SK-N-SH (cell line): ENCODE measurements around the gene ME1. TPM values are rescaled to one million over a fixed set of nuclear protein-coding genes. Genes with fewer than 3 reads are reported as not detected.

Experiments used
- CTCF ChIA-PET: fragments of 300-600, 350-600 bp; formaldehyde crosslinking; extraction: SDS; loops from one replicate; lab custom pipeline; 2021; lab: Yijun Ruan, JAX
- POLR2A ChIA-PET: fragments of 350-600 bp; sonication (Branson Sonifier 250); formaldehyde crosslinking; extraction: SDS; loops from one replicate; lab custom pipeline; 2020; ENCODE audit warnings: antibody characterized with exemption, inconsistent platforms; lab: Yijun Ruan, JAX
- DNase-seq: peaks from one replicate; pipeline ENCODE4 v3.0.0; 2012
- H2AFZ ChIP-seq: fragments of 200-600 bp; sonication (generic); 2 replicates; pipeline ENCODE4 v1.8.1; 2016; ENCODE audit warnings: antibody characterized with exemption, mild to moderate bottlenecking, low read depth
- H3F3A ChIP-seq: fragments of 200-600 bp; sonication (generic); replicated peaks from 2 replicates; pipeline ENCODE3; 2016; ENCODE audit warnings: antibody characterized with exemption, mild to moderate bottlenecking; ENCODE audit not compliant: insufficient read depth
- H3K27ac ChIP-seq, 2 experiments: fragments of 200-500 bp in 1 of 2; fragments of 200-600 bp in 1 of 2; sonication (Bioruptor generic) in 1 of 2; sonication (generic), shearing (Covaris generic) in 1 of 2; 2 replicates each; pipeline versions ENCODE4 v1.5.1 to v1.6.1; 2014 to 2016; ENCODE audit warnings: low read depth in 2 of 2, inconsistent platforms in 1 of 2, low read length in 1 of 2, mild to moderate bottlenecking in 1 of 2, mixed read lengths in 1 of 2
- H3K27me3 ChIP-seq: fragments of 200-600 bp; sonication (generic), shearing (Covaris generic); 2 replicates; pipeline ENCODE4 v1.6.1; 2016; ENCODE audit warnings: mixed run types; ENCODE audit not compliant: insufficient read depth
- H3K36me3 ChIP-seq, 2 experiments: fragments of 200-500 bp in 1 of 2; fragments of 200-600 bp in 1 of 2; sonication (Bioruptor generic) in 1 of 2; sonication (generic) in 1 of 2; replicated peaks in 1 of 2; 2 replicates each; pipeline versions ENCODE3 to v1.5.1; 2014 to 2016; ENCODE audit warnings: low read length in 1 of 2, mild to moderate bottlenecking in 1 of 2; ENCODE audit not compliant: insufficient read depth in 2 of 2, control insufficient read depth in 1 of 2
- H3K4me1 ChIP-seq, 2 experiments: fragments of 200-500 bp in 1 of 2; fragments of 200-600 bp in 1 of 2; sonication (Bioruptor generic) in 1 of 2; sonication (generic), shearing (Covaris generic) in 1 of 2; 2 replicates each; pipeline versions ENCODE4 v1.5.1 to v1.6.1; 2014 to 2016; ENCODE audit warnings: low read depth in 1 of 2, low read length in 1 of 2, mixed run types in 1 of 2; ENCODE audit not compliant: insufficient read depth in 2 of 2, control insufficient read depth in 1 of 2
- H3K4me2 ChIP-seq: fragments of 200-600 bp; sonication (generic), shearing (Covaris generic); 2 replicates; pipeline ENCODE4 v1.6.1; 2017; ENCODE audit warnings: mixed run types
- H3K4me3 ChIP-seq, 2 experiments: fragments of 200-500 bp in 1 of 2; fragments of 200-600 bp in 1 of 2; sonication (Bioruptor generic) in 1 of 2; sonication (generic), shearing (Covaris generic) in 1 of 2; 2 replicates each; pipeline versions ENCODE4 v1.5.1 to v1.8.1; 2014 to 2016; ENCODE audit warnings: low read depth in 2 of 2, inconsistent platforms in 1 of 2, low read length in 1 of 2, mild to moderate bottlenecking in 1 of 2, mixed read lengths in 1 of 2, moderate library complexity in 1 of 2
- H3K79me2 ChIP-seq: fragments of 200-600 bp; sonication (generic); 2 replicates; pipeline ENCODE4 v1.8.1; 2017; ENCODE audit warnings: mild to moderate bottlenecking; ENCODE audit not compliant: insufficient read depth
- H3K9ac ChIP-seq: fragments of 200-600 bp; sonication (generic); 2 replicates; pipeline ENCODE4 v1.6.1; 2017; ENCODE audit warnings: mixed run types
- H3K9me2 ChIP-seq: fragments of 200-600 bp; sonication (generic); 2 replicates; pipeline ENCODE4 v1.6.1; 2017; ENCODE audit warnings: mixed run types
- H3K9me3 ChIP-seq: fragments of 200-600 bp; sonication (generic); 2 replicates; pipeline ENCODE4 v1.6.1; 2017; ENCODE audit warnings: mixed run types, mild to moderate bottlenecking, moderate library complexity
- H4K20me1 ChIP-seq: fragments of 200-600 bp; sonication (generic); 2 replicates; pipeline ENCODE4 v1.6.1; 2017; ENCODE audit warnings: mild to moderate bottlenecking, mixed run types; ENCODE audit not compliant: insufficient read depth
- CTCF ChIP-seq: fragments of 200-600 bp; sonication (generic); IDR thresholded peaks from 2 replicates; pipeline ENCODE4 v1.6.1; 2017; ENCODE audit warnings: antibody characterized with exemption, mild to moderate bottlenecking, moderate library complexity
- ELF1 ChIP-seq: IDR thresholded peaks from 2 replicates; pipeline ENCODE4 v1.4.0; 2012
- EP300 ChIP-seq, 2 experiments: IDR thresholded peaks; 2 replicates each; pipeline versions ENCODE4 v1.4.0 to v1.6.1; 2012; ENCODE audit warnings: borderline replicate concordance in 1 of 2, low read depth in 1 of 2, low read length in 1 of 2
- IRF3 ChIP-seq: fragments of 150-350 bp; IDR thresholded peaks from 2 replicates; pipeline ENCODE4 v1.6.1; 2016; ENCODE audit warnings: mild to moderate bottlenecking, low read depth, low read length
- JUND ChIP-seq: IDR thresholded peaks from 2 replicates; pipeline ENCODE4 v1.4.0; 2012
- MXI1 ChIP-seq: IDR thresholded peaks from 2 replicates; pipeline ENCODE4 v1.6.1; 2012; ENCODE audit warnings: mild to moderate bottlenecking, low read depth, low read length, improper control_type of control experiment
- NFIC ChIP-seq: IDR thresholded peaks from 2 replicates; pipeline ENCODE4 v1.4.0; 2012; ENCODE audit warnings: borderline replicate concordance
- PBX3 ChIP-seq: IDR thresholded peaks from 2 replicates; pipeline ENCODE4; 2012
- POLR2AphosphoS5 ChIP-seq: IDR thresholded peaks from 2 replicates; pipeline ENCODE4 v1.6.1; 2012; ENCODE audit warnings: low read depth, low read length
- RAD21 ChIP-seq: IDR thresholded peaks from 2 replicates; pipeline ENCODE4 v1.6.1; 2012; ENCODE audit warnings: mild to moderate bottlenecking, low read length
- RCOR1 ChIP-seq: fragments of 150-350 bp; IDR thresholded peaks from 2 replicates; pipeline ENCODE4 v1.6.1; 2017; ENCODE audit warnings: antibody characterized with exemption, low read length
- REST ChIP-seq: IDR thresholded peaks from 2 replicates; pipeline ENCODE4 v1.6.1; 2012; ENCODE audit warnings: mild to moderate bottlenecking, low read depth, low read length, moderate library complexity
- RXRA ChIP-seq: IDR thresholded peaks from 2 replicates; pipeline ENCODE4 v1.4.0; 2012; ENCODE audit warnings: low read depth, mild to moderate bottlenecking, borderline replicate concordance
- TCF12 ChIP-seq: IDR thresholded peaks from 2 replicates; pipeline ENCODE4 v1.4.0; 2012
- YY1 ChIP-seq: IDR thresholded peaks from 2 replicates; pipeline ENCODE4 v1.4.0; 2012; ENCODE audit warnings: low read depth, mild to moderate bottlenecking
- WGBS: methylation state at CpG from one replicate; pipeline ENCODE4 v1.1.6; 2017; ENCODE audit warnings: low lambda C conversion rate; 5-methylcytosine and 5-hydroxymethylcytosine counted together
- polyA plus RNA-seq, 3 experiments: library from polyadenylated mRNA; depleted of rRNA; stranded (reverse); fragments of >200 nt; gene quantifications; 2 replicates each; pipeline ENCODE4 v1.2.3, GENCODE V29; 2012

The ME1 gene
- polyA plus RNA-seq, 1 of the 3 experiments (the other 2 are of a cell fraction), result 4.9 TPM

GRCh38 chr6:83463886-83464285 lies 33.0 kb upstream of the ME1 start:
- H3K4me1 ChIP-seq, result no peaks in the 10 kb centered on the region
- H2AFZ ChIP-seq, result no peak overlapping the region
- H3K4me3 ChIP-seq, result no peak overlapping the region
- no peak overlapping the region for H3K27ac ChIP-seq
- no peaks in the 10 kb centered on the region for H3K36me3 ChIP-seq
- DNase-seq, result no peak
- no peaks in the 10 kb centered on the region for H3F3A ChIP-seq
- WGBS, result 36% methylated on average over 2 of the region's 2 CpGs
- H3K9me3 ChIP-seq, result no peaks in the 10 kb centered on the region
- H4K20me1 ChIP-seq, result no peaks in the 10 kb centered on the region
- H3K9me2 ChIP-seq, result no peaks in the 10 kb centered on the region
- CTCF ChIA-PET, result no interaction called here
- TF ChIP-seq PBX3 (no peak), JUND (no peak), RCOR1 (no peak), TCF12 (no peak), REST (no peak), MXI1 (no peak), POLR2AphosphoS5 (no peak), IRF3 (no peak), YY1 (no peak), CTCF (no peak), NFIC (no peak), ELF1 (no peak), RXRA (no peak), RAD21 (no peak), EP300 (IDR thresholded peaks at IDR 0.05; ENCODE audit: borderline replicate concordance in 1 of 2, low read depth in 1 of 2, low read length in 1 of 2) (no peak)
- no peaks in the 10 kb centered on the region for H3K79me2 ChIP-seq
- H3K27me3 ChIP-seq, result no peaks in the 10 kb centered on the region
- no peak overlapping the region for H3K4me2 ChIP-seq
- POLR2A ChIA-PET, result no interaction called here
- no peak overlapping the region for H3K9ac ChIP-seq
